ENCODE results near the gene MEF2A. TPM values are rescaled to one million over a fixed set of nuclear protein-coding genes. Genes with fewer than 3 reads are reported as not detected.

Gene MEF2A
- total RNA-seq, 2 experiments from 2014 or later: 16.5 to 20.9 TPM

GRCh38 chr15:99719096-99719541 is 153.3 kb downstream of the MEF2A start:
- H3K4me1 Mint-ChIP-seq: peaks cover 40% of the 10 kb centered on the region
- peaks cover 7% of the 10 kb centered on the region for H3K36me3 Mint-ChIP-seq (ENCODE audit: low read depth)
- intact Hi-C loops (cut with DNase I, micrococcal nuclease): no loop called here
- no peaks in the 10 kb centered on the region for H3K27me3 Mint-ChIP-seq
- CTCF ChIA-PET: interaction anchor here (0.6 to 6.9 kb wide), 7 partner anchors 11 to 446 kb away, joined by 3 to 47 read pairs (median 4); partner anchors contain the start of gene LYSMD4
- no peaks in the 10 kb centered on the region for H3K9me3 Mint-ChIP-seq (ENCODE audit: low read depth)
- H3K27ac Mint-ChIP-seq: no peak overlapping the region
- H3K4me3 Mint-ChIP-seq: no peak overlapping the region
- DNase-seq (no peak), ATAC-seq (peak; percentile 31)
- POLR2A ChIA-PET: no interaction called here

- peaks cover 40% of the 10 kb centered on the region for H3K4me1 Mint-ChIP-seq
- ChIA-PET POLR2A (no interaction called here), CTCF (interaction anchor here (0.6 to 1.0 kb wide), 2 partner anchors 16 to 612 kb away, joined by 3 read pairs; no protein-coding TSS in a partner anchor)
- peak; percentile 38 for DNase-seq
- intact Hi-C loops (cut with DNase I, micrococcal nuclease): no loop called here
- peaks cover 7% of the 10 kb centered on the region for H3K36me3 Mint-ChIP-seq (ENCODE audit: low read depth)
- no peaks in the 10 kb centered on the region for H3K9me3 Mint-ChIP-seq (ENCODE audit: low read depth)
- peak overlapping the region; percentile 37 for H3K4me3 Mint-ChIP-seq
- H3K27me3 Mint-ChIP-seq: no peaks in the 10 kb centered on the region
- H3K27ac Mint-ChIP-seq: peak overlapping the region; percentile 84
- ATAC-seq: peak; percentile 42
These were observed 154.7 kb downstream of the MEF2A start for GRCh38 chr15:99720533-99720932.

- peak; percentile 31 for ATAC-seq
- ChIA-PET CTCF (interaction anchor here (1.0 kb wide), 1 partner anchor 17 kb away, joined by 3 read pairs; no protein-coding TSS in a partner anchor), POLR2A (interaction anchor here (0.8 kb wide), 1 partner anchor 390 kb away, joined by 3 read pairs; no protein-coding TSS in a partner anchor)
- Mint-ChIP-seq H3K4me1 (peaks cover 40% of the 10 kb centered on the region), H3K4me3 (peak overlapping the region; percentile 37), H3K36me3 (ENCODE audit: low read depth) (peaks cover 7% of the 10 kb centered on the region), H3K27ac (peak overlapping the region; percentile 84), H3K9me3 (ENCODE audit: low read depth) (no peaks in the 10 kb centered on the region), H3K27me3 (no peaks in the 10 kb centered on the region)
- intact Hi-C loops (cut with DNase I, micrococcal nuclease): no loop called here
- no peak for DNase-seq
These were observed 155.5 kb downstream of the MEF2A start for GRCh38 chr15:99721104-99721778.

DNA sequence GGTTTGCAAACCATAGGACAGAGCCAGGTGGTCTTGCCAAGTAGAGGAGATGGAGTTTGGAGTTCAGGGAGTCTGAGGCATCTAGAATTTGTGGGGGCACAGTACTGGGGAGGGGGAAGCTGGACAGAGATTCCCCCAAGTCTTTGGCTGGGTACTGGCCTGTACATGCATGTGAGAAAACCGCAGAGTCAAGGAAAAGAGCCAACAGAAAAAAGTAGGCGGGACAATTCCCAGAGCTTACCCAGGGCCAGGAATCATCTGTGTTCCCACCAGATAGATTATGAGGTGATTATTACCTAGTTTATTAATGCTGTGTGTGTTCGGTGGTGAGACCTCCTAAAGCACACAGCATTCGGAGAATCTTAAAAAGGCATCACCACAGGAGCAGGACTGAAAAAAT is 156.1 kb downstream of the MEF2A start:
- no peak for DNase-seq
- peak overlapping the region; percentile 84 for H3K27ac Mint-ChIP-seq
- H3K4me3 Mint-ChIP-seq: no peak overlapping the region
- no peaks in the 10 kb centered on the region for H3K27me3 Mint-ChIP-seq
- CTCF ChIA-PET: interaction anchor here (0.7 to 1.0 kb wide), 2 partner anchors 11 to 17 kb away, joined by 3 to 5 read pairs; partner anchors contain the start of gene LYSMD4
- intact Hi-C loops (cut with DNase I, micrococcal nuclease): no loop called here
- no peak for ATAC-seq
- no peaks in the 10 kb centered on the region for H3K9me3 Mint-ChIP-seq (ENCODE audit: low read depth)
- peaks cover 40% of the 10 kb centered on the region for H3K4me1 Mint-ChIP-seq
- POLR2A ChIA-PET: no interaction called here
- peaks cover 7% of the 10 kb centered on the region for H3K36me3 Mint-ChIP-seq (ENCODE audit: low read depth)

DNA sequence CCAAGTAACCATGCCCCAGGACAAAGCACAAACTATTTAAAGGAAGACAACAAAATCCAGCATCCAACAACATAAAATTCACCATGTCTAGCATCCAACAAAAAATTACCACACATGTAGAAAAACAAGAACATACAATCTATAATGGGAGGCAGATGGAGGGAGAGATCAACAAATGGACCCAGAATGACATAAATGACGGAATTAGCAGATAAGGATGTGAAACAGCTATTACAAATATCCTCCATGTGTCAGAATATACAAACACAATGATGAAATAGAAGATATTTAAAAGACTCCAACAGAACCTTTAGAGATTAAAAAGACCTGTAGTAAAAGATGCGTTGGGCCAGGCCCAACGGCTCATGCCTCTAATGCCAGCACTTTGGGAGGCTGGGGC is 156.6 kb downstream of the MEF2A start:
- ChIA-PET CTCF (interaction anchor here (0.7 kb wide), 1 partner anchor 11 kb away, joined by 5 read pairs; the partner anchor contains the start of gene LYSMD4), POLR2A (no interaction called here)
- Mint-ChIP-seq H3K27me3 (no peaks in the 10 kb centered on the region), H3K9me3 (ENCODE audit: low read depth) (no peaks in the 10 kb centered on the region), H3K36me3 (ENCODE audit: low read depth) (peaks cover 7% of the 10 kb centered on the region), H3K4me3 (no peak overlapping the region), H3K27ac (no peak overlapping the region), H3K4me1 (peaks cover 39% of the 10 kb centered on the region)
- DNase-seq (no peak), ATAC-seq (no peak)
- intact Hi-C loops (cut with DNase I, micrococcal nuclease): no loop called here

DNA sequence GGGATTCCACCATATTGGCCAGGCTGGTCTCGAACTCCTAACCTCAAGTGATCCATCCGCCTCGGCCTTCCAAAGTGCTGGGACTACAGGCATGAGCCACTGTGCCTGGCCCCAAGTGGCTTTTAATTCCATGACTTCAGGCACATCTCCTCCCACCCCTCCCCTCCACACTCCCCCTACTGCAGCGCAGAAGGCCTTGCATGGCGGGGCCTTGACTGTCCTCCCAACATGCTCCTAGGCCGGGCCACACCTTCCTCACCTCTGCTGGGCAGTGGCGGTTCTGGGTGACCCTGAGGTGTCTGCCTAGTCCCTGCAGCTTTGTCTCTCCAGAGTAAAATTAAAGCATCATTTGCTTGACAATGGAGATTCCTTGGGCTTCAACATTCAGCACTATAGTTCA is 160.5 kb downstream of the MEF2A start:
- H3K4me1 Mint-ChIP-seq: peaks cover 12% of the 10 kb centered on the region
- no peaks in the 10 kb centered on the region for H3K27me3 Mint-ChIP-seq
- H3K27ac Mint-ChIP-seq: no peak overlapping the region
- no peak overlapping the region for H3K4me3 Mint-ChIP-seq
- CTCF ChIA-PET: interaction anchor here (1.0 kb wide), 1 partner anchor 22 kb away, joined by 3 read pairs; no protein-coding TSS in a partner anchor
- peaks cover 5% of the 10 kb centered on the region for H3K36me3 Mint-ChIP-seq (ENCODE audit: low read depth)
- POLR2A ChIA-PET: no interaction called here
- intact Hi-C loops (cut with DNase I, micrococcal nuclease): no loop called here
- ATAC-seq (no peak), DNase-seq (no peak)
- H3K9me3 Mint-ChIP-seq (ENCODE audit: low read depth): no peaks in the 10 kb centered on the region

- CTCF ChIA-PET: no interaction called here
- H3K36me3 Mint-ChIP-seq (ENCODE audit: low read depth): peaks cover 5% of the 10 kb centered on the region
- ATAC-seq: no peak
- H3K27ac Mint-ChIP-seq: no peak overlapping the region
- intact Hi-C loops (cut with DNase I, micrococcal nuclease): no loop called here
- DNase-seq: no peak
- H3K4me1 Mint-ChIP-seq: peaks cover 13% of the 10 kb centered on the region
- no peak overlapping the region for H3K4me3 Mint-ChIP-seq
- no peaks in the 10 kb centered on the region for H3K27me3 Mint-ChIP-seq
- no peaks in the 10 kb centered on the region for H3K9me3 Mint-ChIP-seq (ENCODE audit: low read depth)
- POLR2A ChIA-PET: no interaction called here
These were observed 161.5 kb downstream of the MEF2A start for GRCh38 chr15:99727330-99727729.

- intact Hi-C loops (cut with DNase I, micrococcal nuclease): no loop called here
- no peak for ATAC-seq
- CTCF ChIA-PET: interaction anchor here (0.6 kb wide), 1 partner anchor 23 kb away, joined by 5 read pairs; no protein-coding TSS in a partner anchor
- no peaks in the 10 kb centered on the region for H3K9me3 Mint-ChIP-seq (ENCODE audit: low read depth)
- no peak overlapping the region for H3K4me3 Mint-ChIP-seq
- H3K36me3 Mint-ChIP-seq (ENCODE audit: low read depth): peaks cover 5% of the 10 kb centered on the region
- H3K27me3 Mint-ChIP-seq: no peaks in the 10 kb centered on the region
- POLR2A ChIA-PET: no interaction called here
- H3K27ac Mint-ChIP-seq: no peak overlapping the region
- DNase-seq: no peak
- H3K4me1 Mint-ChIP-seq: peaks cover 16% of the 10 kb centered on the region
These were observed 161.9 kb downstream of the MEF2A start for GRCh38 chr15:99727733-99728132.

- H3K4me3 Mint-ChIP-seq: no peak overlapping the region
- ATAC-seq (no peak), DNase-seq (no peak)
- CTCF ChIA-PET: interaction anchor here (1.6 kb wide), 1 partner anchor 25 kb away, joined by 5 read pairs; no protein-coding TSS in a partner anchor
- peaks cover 5% of the 10 kb centered on the region for H3K36me3 Mint-ChIP-seq (ENCODE audit: low read depth)
- no peak overlapping the region for H3K27ac Mint-ChIP-seq
- intact Hi-C loops (cut with DNase I, micrococcal nuclease): no loop called here
- no peaks in the 10 kb centered on the region for H3K9me3 Mint-ChIP-seq (ENCODE audit: low read depth)
- peaks cover 19% of the 10 kb centered on the region for H3K4me1 Mint-ChIP-seq
- POLR2A ChIA-PET: no interaction called here
- no peaks in the 10 kb centered on the region for H3K27me3 Mint-ChIP-seq
These were observed 163.1 kb downstream of the MEF2A start for GRCh38 chr15:99728916-99729315.

DNA sequence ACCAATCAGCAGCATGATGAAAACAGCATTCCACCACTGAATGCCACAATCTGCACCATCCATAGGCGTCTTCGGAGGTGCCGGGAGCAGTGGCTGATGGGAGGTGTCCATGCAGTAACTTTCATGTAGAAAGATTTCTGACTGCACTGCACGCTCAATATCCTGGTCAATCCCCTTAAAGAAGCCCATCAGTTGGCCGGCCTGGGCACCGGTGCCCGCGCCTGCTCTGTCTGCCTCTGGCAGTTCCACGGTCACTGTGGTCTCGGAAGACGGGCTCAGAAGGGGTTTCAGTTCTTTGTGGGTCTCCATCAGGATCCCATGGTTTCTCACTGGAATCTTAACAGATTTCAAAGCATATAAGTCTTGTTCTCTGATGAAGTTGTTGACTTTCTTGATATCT is 163.5 kb downstream of the MEF2A start:
- H3K9me3 Mint-ChIP-seq (ENCODE audit: low read depth): no peaks in the 10 kb centered on the region
- H3K4me1 Mint-ChIP-seq: peaks cover 20% of the 10 kb centered on the region
- H3K4me3 Mint-ChIP-seq: no peak overlapping the region
- ATAC-seq: no peak
- intact Hi-C loops (cut with DNase I, micrococcal nuclease): no loop called here
- no peak for DNase-seq
- POLR2A ChIA-PET: no interaction called here
- CTCF ChIA-PET: interaction anchor here (0.7 to 1.6 kb wide), 3 partner anchors 25 to 457 kb away, joined by 3 to 5 read pairs (median 4); no protein-coding TSS in a partner anchor
- H3K36me3 Mint-ChIP-seq (ENCODE audit: low read depth): peaks cover 5% of the 10 kb centered on the region
- no peaks in the 10 kb centered on the region for H3K27me3 Mint-ChIP-seq
- H3K27ac Mint-ChIP-seq: no peak overlapping the region

- intact Hi-C loops (cut with DNase I, micrococcal nuclease): loop anchor here (5.0 to 10.0 kb wide), 2 partner anchors 607 to 865 kb away; no protein-coding TSS in a partner anchor
- Mint-ChIP-seq H3K27ac (no peak overlapping the region), H3K27me3 (no peaks in the 10 kb centered on the region), H3K4me3 (no peak overlapping the region), H3K4me1 (peaks cover 23% of the 10 kb centered on the region), H3K9me3 (ENCODE audit: low read depth) (no peaks in the 10 kb centered on the region), H3K36me3 (ENCODE audit: low read depth) (peaks cover 5% of the 10 kb centered on the region)
- CTCF ChIA-PET: interaction anchor here (0.7 to 1.6 kb wide), 3 partner anchors 26 to 457 kb away, joined by 3 to 5 read pairs (median 4); no protein-coding TSS in a partner anchor
- POLR2A ChIA-PET: no interaction called here
- peak; percentile 43 for DNase-seq
- no peak for ATAC-seq
These were observed 164.1 kb downstream of the MEF2A start for GRCh38 chr15:99729920-99730319.

Measured in activated CD4-positive, alpha-beta T cell treated with anti-CD3 and anti-CD28 coated beads for 36 hours (primary cell).